NOMO-1 treated with dmso at 0.1 percent for 144 hours (cell line): ENCODE measurements around the gene DLK2.
"Not testable (repeated sequence)": the region's sequence is repeated elsewhere in the genome, so short reads cannot be mapped to it uniquely, and the experiment has no call there.

Source experiments
- DNase-seq: peaks from one replicate; lab custom pipeline; 2025; ENCODE audit not compliant: unreplicated experiment; lab: John Stamatoyannopoulos, UW

The DLK2 gene

DNA sequence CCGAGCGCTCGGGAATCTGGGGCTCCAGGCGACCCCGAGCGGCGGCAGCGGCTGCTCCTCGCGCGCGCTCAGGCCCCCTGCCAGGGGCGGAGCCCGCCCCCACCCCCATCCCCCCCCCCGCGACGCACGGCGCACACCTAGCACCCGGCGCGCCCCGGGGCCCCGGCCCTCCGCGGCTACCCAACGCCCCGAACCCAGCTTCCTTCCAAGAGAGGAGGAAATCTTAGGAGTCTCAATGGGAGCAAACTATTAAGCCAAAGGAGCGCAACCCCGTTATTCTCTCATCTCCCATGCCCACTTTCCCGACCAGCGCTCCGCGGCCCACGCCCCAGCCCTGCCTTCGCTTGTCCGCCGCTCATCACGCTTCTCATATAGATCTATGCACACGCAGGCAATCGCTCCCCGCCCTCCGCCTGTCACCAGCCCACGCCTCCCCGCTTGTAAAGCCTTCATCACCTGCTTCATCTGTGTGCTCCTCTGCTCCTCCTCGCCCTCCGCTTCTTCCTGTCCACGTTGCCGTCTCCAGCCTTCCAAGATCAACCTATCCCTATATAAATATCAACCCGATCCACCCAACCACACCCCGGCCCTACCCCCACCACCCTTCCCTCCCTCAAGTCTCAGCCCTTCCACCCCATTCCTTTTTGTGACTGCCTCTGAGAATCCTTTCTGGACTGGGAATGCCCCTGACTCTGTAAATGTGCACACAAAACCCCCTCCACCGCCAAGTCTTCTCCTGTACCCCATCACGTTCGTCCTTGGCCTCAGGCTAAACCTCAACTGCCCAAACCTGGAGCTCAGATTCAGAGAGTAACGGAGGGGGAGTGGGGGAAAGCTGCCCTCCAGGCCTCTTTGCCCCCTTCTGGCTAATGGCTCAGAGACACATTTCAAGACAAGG lies at the start of gene DLK2:
Gene DLK2 (minus strand): TSS at position 18 of the 898 bp plus-strand sequence. CDS start 723 bp downstream, outside the sequence.
- DNase-seq = no peak

DNA sequence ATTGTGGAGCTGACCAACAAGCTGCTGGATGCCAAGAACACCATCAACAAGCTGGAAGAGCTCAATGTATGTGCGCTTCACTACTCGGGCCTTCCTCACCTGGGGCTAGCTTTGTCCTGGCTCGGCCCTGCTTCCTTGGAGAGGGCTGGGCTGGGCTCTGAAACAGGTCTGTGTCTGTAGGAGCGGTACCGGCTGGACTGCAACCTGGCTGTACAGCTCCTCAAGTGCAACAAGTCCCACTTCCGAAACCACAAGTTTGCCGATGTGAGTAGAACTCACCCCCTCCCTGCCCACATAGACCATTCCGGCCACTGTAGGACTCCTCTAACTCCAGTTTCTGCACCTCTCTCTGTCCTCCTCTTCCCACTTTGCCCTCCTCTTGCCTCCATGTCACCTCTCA lies 48.1 kb upstream of the DLK2 start:
- DNase-seq = no peak

DNA sequence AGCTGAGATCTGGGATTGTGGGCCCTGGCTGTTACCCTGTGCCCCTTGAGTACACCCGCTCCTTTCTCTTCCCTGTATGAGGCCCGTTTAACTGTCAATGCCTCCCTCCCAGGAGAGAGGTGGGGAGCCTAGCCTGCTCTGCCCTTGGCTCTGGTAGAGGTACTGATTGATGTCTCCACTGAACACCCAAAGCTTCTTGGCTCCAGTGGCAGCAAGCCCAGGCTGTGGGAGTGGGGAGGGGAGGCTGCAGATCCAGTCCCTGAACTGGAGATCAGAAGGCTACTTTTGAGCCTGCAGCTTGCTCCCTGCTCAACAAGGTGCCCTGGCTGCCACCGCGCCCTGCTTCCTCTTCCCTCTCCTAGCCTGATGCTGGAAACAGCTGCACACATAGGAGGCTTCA lies 47.3 kb upstream of the DLK2 start:
- DNase-seq = no peak

DNA sequence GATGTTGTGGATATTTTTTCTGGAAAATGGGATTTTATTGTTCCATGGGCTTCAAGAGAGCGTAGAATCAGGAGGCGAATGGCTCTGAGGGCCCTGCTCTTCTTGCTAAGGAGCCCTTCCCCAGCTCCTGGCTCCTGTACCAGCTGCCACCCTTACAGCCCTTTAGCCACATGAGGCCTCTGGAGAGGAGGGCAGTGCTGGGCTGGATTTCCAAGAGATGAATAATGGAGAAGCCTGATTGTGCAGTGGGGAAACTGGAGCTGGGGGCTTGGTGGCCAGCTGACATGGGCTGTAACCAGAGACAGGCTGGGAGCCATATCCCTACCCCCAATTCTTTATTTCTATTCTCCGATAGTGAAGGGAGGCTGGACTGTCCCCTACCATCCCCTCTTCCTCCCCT lies 45.6 kb upstream of the DLK2 start:
- no peak for DNase-seq

- DNase-seq = no peak
Measured at GRCh38 chr6:43499028-43499815, 43.9 kb upstream of the DLK2 start.

DNA sequence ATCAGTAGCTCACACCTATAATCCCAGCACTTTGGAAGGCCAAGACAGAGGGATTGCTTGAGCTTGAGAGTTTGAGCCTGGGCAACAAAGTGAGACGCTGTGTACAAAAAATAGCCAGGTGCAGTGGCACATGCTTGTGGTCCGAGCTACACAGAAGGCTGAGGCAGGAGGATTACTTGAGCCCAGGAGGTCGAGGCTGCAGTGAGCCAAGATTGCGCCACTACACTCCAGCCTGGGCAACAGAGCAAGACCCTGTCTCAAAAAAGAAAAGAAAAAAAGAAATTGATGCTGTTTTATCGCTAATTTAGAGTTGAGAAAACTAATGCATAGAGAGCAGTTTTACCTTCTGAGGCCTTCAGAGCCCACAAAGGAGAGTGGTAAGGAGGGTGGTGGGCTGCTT lies 42.9 kb upstream of the DLK2 start:
- not testable (repeated sequence) for DNase-seq

DNA sequence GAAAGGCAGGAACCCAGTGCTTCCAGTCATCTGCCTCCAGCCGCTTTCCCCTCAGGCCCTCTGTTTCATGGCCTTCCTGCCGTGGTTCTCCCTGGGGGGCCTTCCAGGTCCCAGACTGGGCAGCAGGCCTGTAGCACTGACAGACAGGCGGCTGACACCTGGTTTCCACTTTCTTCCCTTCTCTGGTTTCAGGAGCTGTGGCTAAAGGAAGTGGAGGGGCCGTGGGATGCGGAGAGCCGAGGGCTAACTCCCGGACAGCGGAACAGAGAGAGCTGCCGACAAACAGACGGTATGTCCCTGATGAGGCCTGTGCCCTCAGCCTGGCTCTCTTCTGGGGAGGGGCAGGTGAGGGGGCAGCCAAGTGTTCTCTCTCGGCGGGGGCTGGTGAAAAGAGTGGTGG lies 42.3 kb upstream of the DLK2 start:
- DNase-seq = no peak

GRCh38 chr6:43497129-43497396 lies 41.7 kb upstream of the DLK2 start:
- no peak for DNase-seq

DNA sequence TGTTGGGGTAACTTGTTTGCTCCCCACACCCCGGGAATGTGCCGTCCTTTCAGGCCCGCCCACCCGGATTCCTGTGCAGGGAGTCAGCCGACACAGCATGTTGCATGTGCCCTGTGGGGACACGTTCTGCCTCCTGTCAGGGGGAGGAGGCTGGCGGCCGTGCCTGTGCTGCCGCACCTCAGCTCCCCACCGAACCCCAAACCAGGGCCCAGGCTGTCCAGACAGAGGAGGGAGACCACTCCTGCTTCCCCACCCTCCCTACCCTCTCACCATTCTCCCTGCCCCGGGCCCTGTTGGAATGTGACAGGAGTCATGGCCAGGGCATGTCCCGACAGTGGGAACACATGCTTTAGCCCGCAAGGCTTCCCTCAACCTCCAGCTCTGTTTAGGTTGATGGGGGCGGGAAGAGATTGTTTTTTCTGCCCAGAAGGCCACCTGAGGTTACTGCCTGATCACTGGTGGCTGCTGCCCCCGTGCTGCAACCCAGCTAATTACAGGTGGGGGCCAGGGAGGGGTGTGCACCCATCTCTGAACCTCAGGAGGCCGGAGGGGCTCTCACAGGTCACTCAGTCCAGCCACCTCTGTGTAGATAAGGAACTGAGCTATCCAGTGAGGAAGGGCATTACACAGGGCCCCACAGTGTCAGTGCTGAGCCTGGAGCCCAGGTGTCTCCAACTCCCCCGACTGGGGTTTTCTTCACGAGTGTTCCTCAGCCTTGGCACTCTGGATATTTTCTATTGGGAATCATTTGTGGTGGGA lies 41.2 kb upstream of the DLK2 start:
- DNase-seq = no peak

DNA sequence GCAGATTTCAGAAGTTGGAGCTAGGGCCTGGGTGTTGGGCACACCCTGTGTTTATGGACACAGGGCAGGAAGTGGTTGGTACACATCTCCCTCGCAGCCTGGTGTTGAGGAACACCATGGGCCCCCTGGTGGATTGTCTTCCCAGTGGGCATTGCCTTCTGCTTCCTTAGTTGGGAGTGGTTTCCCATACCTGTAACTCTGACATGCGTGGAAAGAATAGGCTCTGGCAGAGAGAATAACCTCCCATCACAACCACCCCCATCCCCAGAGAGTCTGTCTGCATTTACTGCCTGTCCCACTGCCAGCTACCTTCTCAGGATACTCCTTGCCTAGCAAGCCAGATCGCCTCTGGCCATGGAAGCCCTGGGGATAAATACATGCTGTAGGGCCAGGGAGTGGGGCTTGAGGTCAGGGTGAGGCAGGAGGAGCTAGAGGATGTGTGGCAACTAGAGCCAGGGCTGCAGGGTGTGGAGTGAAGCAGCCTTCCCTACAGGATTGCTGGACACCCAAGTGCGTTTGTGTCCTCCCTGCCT lies 40.1 kb upstream of the DLK2 start:
- DNase-seq = no peak

GRCh38 chr6:43494766-43495165 lies 39.4 kb upstream of the DLK2 start:
- DNase-seq = no peak

- DNase-seq = no peak
Measured at GRCh38 chr6:43494321-43494720, 39.0 kb upstream of the DLK2 start.

DNA sequence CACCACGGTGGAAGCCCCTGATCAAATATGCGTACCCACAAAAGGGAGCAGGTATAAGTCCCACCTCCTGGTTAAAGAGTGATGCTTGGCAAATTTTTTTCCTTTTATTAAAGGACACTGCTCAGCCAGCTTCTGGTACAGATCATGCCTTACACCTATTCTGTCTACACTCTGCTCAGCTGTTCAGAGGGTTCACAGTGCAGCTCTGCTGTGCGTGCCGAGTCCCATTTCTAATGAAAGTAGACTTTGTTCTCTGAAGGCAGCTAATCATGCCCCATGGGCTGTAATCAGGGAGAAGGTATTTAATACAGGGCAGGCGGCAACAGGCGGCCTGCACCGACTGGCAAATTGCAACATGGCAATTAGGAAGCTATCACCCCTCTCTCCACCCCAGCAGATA lies 38.5 kb upstream of the DLK2 start:
- no peak for DNase-seq

DNA sequence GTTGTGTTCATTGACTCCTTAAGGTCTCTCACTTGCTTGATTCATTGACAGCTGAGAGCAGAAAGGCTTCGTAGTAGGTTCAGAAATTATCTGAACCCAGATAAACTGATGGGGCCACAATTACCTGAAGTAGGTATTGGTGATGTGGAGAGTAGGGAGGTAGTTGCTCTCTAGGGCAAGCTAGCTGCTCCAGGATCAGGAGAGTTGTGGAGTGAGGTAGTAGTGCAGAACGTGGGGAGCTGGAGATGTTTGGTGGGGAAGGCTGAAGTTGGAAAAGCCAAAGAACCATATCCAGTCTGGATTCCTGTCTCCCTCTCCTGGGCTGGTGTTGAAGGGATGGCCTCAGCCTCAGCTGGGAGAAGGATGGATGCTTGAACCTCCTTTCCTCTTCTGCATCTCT lies 37.9 kb upstream of the DLK2 start:
- no peak for DNase-seq

GRCh38 chr6:43492673-43493072 lies 37.3 kb upstream of the DLK2 start:
- DNase-seq = no peak

DNA sequence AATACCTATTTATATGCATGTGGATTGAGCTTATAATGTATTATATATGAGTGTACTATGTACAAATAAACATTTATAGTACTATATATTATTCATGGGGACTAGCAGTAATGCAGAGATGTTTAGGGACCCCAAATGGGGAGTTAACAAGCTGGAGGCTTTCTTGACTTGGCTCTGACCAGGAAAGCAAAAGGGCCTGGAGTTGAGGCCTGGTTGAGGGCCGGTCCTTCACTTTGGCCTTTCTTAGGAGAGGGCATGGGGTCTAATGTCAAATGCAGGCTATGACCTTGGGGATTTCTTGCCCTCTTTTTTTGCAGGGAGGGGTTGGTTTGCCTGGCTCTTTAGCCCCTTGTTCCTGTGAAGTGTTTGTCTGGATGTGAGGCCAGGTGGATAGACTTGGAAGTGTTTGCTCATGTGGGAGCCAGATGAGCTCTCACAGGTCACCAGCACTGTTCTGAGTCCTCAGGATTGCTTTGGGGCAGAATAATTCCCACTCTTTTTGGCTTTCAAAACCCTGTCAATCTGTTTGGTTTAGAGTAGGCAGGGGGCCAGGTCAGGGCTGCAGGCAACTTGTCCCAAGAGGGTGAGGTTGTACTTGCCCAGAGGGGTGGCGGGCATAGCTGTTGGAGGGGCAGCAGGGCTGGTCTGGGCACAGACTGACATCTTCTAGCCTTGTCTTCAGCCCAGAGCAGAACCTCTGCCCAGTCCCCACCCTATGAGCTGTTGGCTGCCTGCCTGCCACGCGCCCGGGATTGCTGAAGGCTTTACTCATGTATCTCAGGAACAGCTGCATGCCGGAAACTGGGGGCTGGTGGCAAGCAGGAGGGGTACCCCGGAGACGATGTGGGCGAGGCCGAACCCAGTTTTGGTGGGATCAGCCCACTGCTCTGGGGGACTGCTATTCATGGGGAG lies 36.7 kb upstream of the DLK2 start:
- DNase-seq = no peak

GRCh38 chr6:43490523-43490939 lies 35.2 kb upstream of the DLK2 start:
- no peak for DNase-seq

DNA sequence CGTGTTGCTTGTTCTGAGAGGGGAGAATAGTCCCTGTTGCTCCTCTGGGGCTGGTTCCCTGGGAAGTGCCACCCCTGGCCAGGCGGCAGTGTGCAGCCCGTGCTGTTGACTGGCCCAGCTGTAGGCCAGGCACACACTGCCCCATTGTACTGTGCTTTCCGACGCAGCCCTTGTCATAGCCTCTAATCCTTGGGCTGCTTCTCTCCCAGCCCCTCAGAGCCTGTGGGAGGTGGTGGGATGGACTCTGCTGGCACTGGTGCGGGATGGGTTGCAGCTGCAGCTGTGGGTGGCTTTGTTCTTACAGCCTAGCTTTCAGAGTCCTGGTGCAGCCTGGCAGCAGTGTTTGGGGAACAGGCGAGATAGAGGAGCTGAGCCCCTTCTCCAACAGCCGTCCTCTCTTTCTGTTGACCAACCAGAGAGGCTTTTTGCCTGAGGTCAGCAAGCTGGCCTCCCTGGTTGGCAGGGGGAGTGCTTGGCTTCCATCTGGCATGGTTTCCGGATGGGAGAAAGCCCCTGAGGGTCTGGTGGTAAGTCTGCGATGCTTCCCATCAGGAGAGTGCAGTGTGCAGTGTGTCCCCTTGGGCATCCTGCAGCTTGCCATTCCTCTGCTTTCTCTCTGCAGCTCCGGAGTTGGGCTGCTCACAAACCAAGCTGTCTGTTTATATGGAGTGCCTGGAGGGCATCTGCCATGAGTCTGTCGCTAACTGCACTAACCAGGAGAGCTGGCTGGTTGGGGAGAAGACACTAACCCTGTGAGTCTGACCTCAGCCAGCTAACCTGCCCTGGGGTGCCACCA lies 34.1 kb upstream of the DLK2 start:
- DNase-seq = no peak

DNA sequence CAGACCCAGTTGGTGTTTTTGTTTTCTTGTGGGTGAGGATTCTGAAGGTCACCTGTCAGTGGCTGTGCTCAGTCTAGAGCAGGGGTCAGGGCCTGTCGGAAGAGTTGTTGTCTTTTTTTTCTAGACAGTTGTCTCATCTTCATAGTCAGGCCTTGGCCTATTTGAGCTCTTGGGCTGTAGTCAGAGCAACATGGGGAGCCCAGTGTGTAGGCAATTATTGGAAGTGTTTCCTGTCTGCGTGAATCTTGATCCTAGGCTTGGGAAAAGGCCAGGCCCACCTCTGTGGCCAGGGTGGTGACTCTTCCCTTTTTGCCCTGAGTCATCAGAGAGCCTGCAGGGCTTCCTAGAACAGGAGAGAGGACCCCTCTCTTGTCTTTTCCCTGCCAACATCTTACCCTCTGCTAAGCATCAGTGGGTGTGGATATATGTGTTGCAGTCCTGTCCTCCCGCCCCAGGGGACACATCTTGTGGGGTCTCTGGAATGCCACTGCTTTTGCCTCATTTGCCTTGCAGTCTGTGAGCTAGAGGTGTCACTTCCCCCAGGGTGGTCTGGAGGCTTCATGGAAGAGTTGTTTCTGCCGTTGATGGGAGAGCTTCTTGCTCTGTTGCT lies 33.4 kb upstream of the DLK2 start:
- DNase-seq = no peak
